A549 (cell line): ENCODE data around the gene RNH1. TPM values are rescaled to one million over a fixed set of nuclear protein-coding genes. Genes with fewer than 3 reads are reported as not detected.

Source experiments
- ATAC-seq, 2 experiments: fragments of 200-7000 bp in 1 of 2; fragments of >200 bp in 1 of 2; cut with Nextera tagmentation in 1 of 2; cut with Tn5 transposase in 1 of 2; 3 replicates each; pipeline versions ENCODE4 v1.8.0 to v1.9.1; 2018 to 2020; ENCODE audit warnings: mild to moderate bottlenecking in 1 of 2, moderate library complexity in 1 of 2
- CTCF ChIA-PET: fragments of 300-600 bp; sonication (Branson Sonifier 250); formaldehyde crosslinking; extraction: SDS; loops from one replicate; lab custom pipeline; 2021; ENCODE audit warnings: antibody characterized with exemption, inconsistent platforms; lab: Yijun Ruan, JAX
- POLR2A ChIA-PET: fragments of 350-600 bp; formaldehyde crosslinking; extraction: SDS; loops from one replicate; lab custom pipeline; 2021; ENCODE audit warnings: antibody characterized with exemption, inconsistent platforms; lab: Yijun Ruan, JAX
- DNase-seq, 2 experiments: peaks; one replicate each; pipeline versions ENCODE4 v3.0.0 to v3.0.0-alpha.2; 2011 to 2016; ENCODE audit warnings: low read depth in 1 of 2, low spot score in 1 of 2
- FAIRE-seq: peaks from 2 replicates; lab custom pipeline; 2011; peaks lifted over from hg19 to GRCh38; lab: Jason Lieb, UNC
- H3K27ac ChIP-seq, 2 experiments: fragments of >200 bp; sonication (Bioruptor Twin); formaldehyde crosslinking; 3 replicates each; pipeline ENCODE4 v1.5.1; 2016 to 2017
- H3K4me1 ChIP-seq: fragments of >200 bp; sonication (Bioruptor Twin); formaldehyde crosslinking; 3 replicates; pipeline ENCODE4 v1.6.1; 2016
- H3K4me2 ChIP-seq: fragments of >200 bp; sonication (Bioruptor Twin); formaldehyde crosslinking; 3 replicates; pipeline ENCODE4 v1.6.1; 2016
- H3K4me3 ChIP-seq: fragments of >200 bp; sonication (Bioruptor Twin); formaldehyde crosslinking; 3 replicates; pipeline ENCODE4 v1.5.1; 2016
- H3K9me3 ChIP-seq: fragments of >200 bp; sonication (Bioruptor Twin); formaldehyde crosslinking; 3 replicates; pipeline ENCODE4 v1.6.1; 2016
- BCL3 ChIP-seq: fragments of >200 bp; sonication (Bioruptor Twin); formaldehyde crosslinking; IDR thresholded peaks from 3 replicates; pipeline ENCODE4 v1.6.1; 2016
- CBX2 ChIP-seq: fragments of 200-600 bp; sonication (generic); IDR thresholded peaks from 2 replicates; pipeline ENCODE4 v1.6.1; 2016; ENCODE audit warnings: low read depth, mild to moderate bottlenecking, borderline replicate concordance
- CHD4 ChIP-seq: fragments of 200-600 bp; sonication (generic); IDR thresholded peaks from 2 replicates; pipeline ENCODE4 v1.6.1; 2016; ENCODE audit warnings: antibody characterized with exemption, mild to moderate bottlenecking, borderline replicate concordance
- CTCF ChIP-seq: fragments of >200 bp; sonication (Bioruptor Twin); formaldehyde crosslinking; IDR thresholded peaks from 3 replicates; pipeline ENCODE4 v1.5.1; 2016
- EHMT2 ChIP-seq: fragments of 200-600 bp; sonication (generic); IDR thresholded peaks from 2 replicates; pipeline ENCODE4 v1.6.1; 2016; ENCODE audit warnings: antibody characterized with exemption, low read depth, mild to moderate bottlenecking, moderate library complexity
- ESRRA ChIP-seq: fragments of 150-350 bp; IDR thresholded peaks from 2 replicates; pipeline ENCODE4 v1.6.1; 2014; ENCODE audit warnings: mild to moderate bottlenecking, low read length, borderline replicate concordance
- FOSB ChIP-seq: fragments of 250-450 bp; sonication (Bioruptor Pico); IDR thresholded peaks from 2 replicates; pipeline ENCODE4 v1.5.0; 2020; ENCODE audit warnings: mild to moderate bottlenecking, moderate library complexity
- FOSL2 ChIP-seq, 2 experiments: fragments of 450-650 bp in 1 of 2; fragments of >200 bp in 1 of 2; sonication (Bioruptor Twin) in 1 of 2; formaldehyde crosslinking; IDR thresholded peaks; 2 replicates each; pipeline versions ENCODE4 v1.5.0 to v1.6.1; 2016 to 2020; ENCODE audit warnings: mild to moderate bottlenecking in 1 of 2, moderate library complexity in 1 of 2
- HOXA7 ChIP-seq: fragments of 250-450 bp; sonication (Bioruptor Pico); IDR thresholded peaks from 2 replicates; pipeline ENCODE4 v1.5.0; 2020; ENCODE audit warnings: mild to moderate bottlenecking, moderate library complexity
- JUNB ChIP-seq: fragments of >200 bp; sonication (Bioruptor Twin); formaldehyde crosslinking; IDR thresholded peaks from 2 replicates; pipeline ENCODE4 v1.6.1; 2016
- KDM1A ChIP-seq: fragments of 200-600 bp; sonication (generic); IDR thresholded peaks from 2 replicates; pipeline ENCODE4 v1.6.1; 2016; ENCODE audit warnings: low read depth, mild to moderate bottlenecking
- KDM5A ChIP-seq: fragments of 200-600 bp; sonication (generic); IDR thresholded peaks from 2 replicates; pipeline ENCODE4 v1.6.1; 2016; ENCODE audit warnings: antibody characterized with exemption, mild to moderate bottlenecking
- MAFK ChIP-seq: fragments of 450-650 bp; IDR thresholded peaks from 2 replicates; pipeline ENCODE4 v1.6.1; 2014; ENCODE audit not compliant: partially characterized antibody
- MAZ ChIP-seq: fragments of 150-350 bp; IDR thresholded peaks from 2 replicates; pipeline ENCODE4 v1.6.1; 2014; ENCODE audit warnings: antibody characterized with exemption, low read depth, low read length, borderline replicate concordance
- MYC ChIP-seq: IDR thresholded peaks from 2 replicates; pipeline ENCODE4 v1.6.1; 2012; ENCODE audit warnings: mild to moderate bottlenecking, inconsistent platforms, low read length, improper control_type of control experiment, borderline replicate concordance
- PBX3 ChIP-seq: IDR thresholded peaks from 2 replicates; pipeline ENCODE4 v1.6.1; 2012
- POLR2AphosphoS2 ChIP-seq: conservative IDR thresholded peaks from 2 replicates; pipeline ENCODE4 v1.6.1; 2012; ENCODE audit warnings: low read length, improper control_type of control experiment, inconsistent platforms
- RAD21 ChIP-seq, 2 experiments: fragments of >200 bp in 1 of 2; sonication (Bioruptor Twin) in 1 of 2; formaldehyde crosslinking in 1 of 2; IDR thresholded peaks in 1 of 2; conservative IDR thresholded peaks in 1 of 2; 2 replicates in 1 of 2; 3 replicates in 1 of 2; pipeline ENCODE4 v1.6.1; 2012 to 2018; ENCODE audit warnings: inconsistent platforms in 1 of 2
- RCOR1 ChIP-seq: fragments of 150-350 bp; IDR thresholded peaks from 2 replicates; pipeline ENCODE4 v1.6.1; 2014; ENCODE audit warnings: antibody characterized with exemption, low read length, low read depth
- SREBF2 ChIP-seq: fragments of 450-650 bp; IDR thresholded peaks from 2 replicates; pipeline ENCODE4 v1.6.1; 2014; ENCODE audit warnings: mild to moderate bottlenecking, moderate library complexity
- USF2 ChIP-seq: fragments of 450-650 bp; IDR thresholded peaks from 2 replicates; pipeline ENCODE4 v1.6.1; 2014; ENCODE audit warnings: antibody characterized with exemption
- ZNF302 ChIP-seq: fragments of 250-450 bp; sonication (Bioruptor Pico); IDR thresholded peaks from 2 replicates; pipeline ENCODE4 v1.9.0; 2021; ENCODE audit warnings: inconsistent platforms, mild to moderate bottlenecking, moderate library complexity
- WGBS: methylation state at CpG from one replicate; pipeline ENCODE4 v1.1.6; 2017; ENCODE audit errors: missing lambda C conversion rate; 5-methylcytosine and 5-hydroxymethylcytosine counted together
- polyA plus RNA-seq, 4 experiments: library from polyadenylated mRNA; depleted of rRNA in 3 of 4; stranded (reverse); fragments of >200 nt; fragmentation: RNase III in 1 of 4; extraction: RNeasy Plus Mini Kit Qiagen cat#74134 plus additional on column Dnase treatment in 1 of 4; gene quantifications; 2 replicates in 3 of 4; 3 replicates in 1 of 4; pipeline ENCODE4 v1.2.3, GENCODE V29; 2011 to 2017
- TF ChIP-seq, protein P1 (sequence below): fragments of >200 bp; sonication (Bioruptor Twin); formaldehyde crosslinking; IDR thresholded peaks from 2 replicates; pipeline ENCODE4 v1.6.1; 2016
- TF ChIP-seq, protein P2 (sequence below): fragments of 200-600 bp; sonication (generic); IDR thresholded peaks from 2 replicates; pipeline ENCODE4 v1.6.1; 2016; ENCODE audit warnings: antibody characterized with exemption, mild to moderate bottlenecking, moderate library complexity

RNH1 gene
- polyA plus RNA-seq, 2 of the 4 experiments (the other 2 are of a cell fraction) = 85.8 to 135 TPM

DNA sequence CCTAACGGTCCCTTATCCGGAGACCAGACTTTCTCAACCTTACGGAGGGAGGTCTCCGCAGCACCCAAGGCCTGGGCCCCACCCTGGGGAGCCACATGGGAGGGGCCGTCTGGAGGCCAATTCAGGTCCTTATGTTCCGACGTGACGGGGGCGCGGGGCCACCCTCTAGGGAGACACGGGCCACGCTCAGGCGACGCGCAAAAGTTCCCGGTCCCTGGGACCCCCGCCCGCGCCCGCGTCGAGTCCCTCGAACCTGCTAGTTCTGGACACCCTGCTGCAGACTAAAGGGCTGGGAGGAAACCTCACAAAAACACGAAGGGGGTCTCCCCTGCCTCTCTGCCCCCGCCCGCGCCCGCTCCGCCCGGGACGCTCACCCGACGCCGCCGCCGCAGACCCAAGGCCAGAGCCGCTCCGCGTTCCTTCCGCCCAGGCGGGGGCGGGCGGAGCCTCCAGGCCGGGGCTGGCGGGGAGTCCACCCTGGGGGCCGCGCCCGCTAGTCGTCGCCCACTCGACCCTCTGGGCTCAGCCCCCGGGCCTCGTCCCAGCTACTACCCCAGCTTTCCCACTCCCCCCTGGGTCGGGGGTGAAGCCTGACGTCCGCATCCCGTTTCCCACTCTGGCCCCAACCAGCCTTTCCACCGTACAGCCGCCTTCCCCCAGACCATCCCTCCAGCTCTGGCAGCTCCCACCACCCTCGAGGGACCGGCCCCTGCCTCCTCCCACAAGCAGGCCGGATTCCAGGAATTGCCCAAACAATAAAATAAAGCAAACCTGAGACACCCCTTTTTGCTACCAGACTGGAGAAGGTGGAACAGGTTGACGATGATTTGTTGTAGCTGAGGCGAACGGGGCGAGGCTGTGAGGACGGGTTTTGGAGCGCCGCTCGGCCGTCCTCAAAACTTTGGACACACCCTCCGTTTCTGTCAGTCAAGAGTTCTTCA lies 2.7 kb downstream of the RNH1 start:
- POLR2A ChIA-PET = no interaction called here
- 93% methylated on average over 69 of the region's 72 CpGs for WGBS
- ATAC-seq (no peak), FAIRE-seq (no peak), DNase-seq (no peak)
- Histone ChIP-seq H3K4me1 (peaks cover 15% of the 10 kb centered on the region; the same call in 2 of the 3 replicates), H3K9me3 (no peaks in the 10 kb centered on the region), H3K27ac (peak overlapping the region in 1 of 2 experiments; percentile 2; a peak in 1 of 6 replicates), H3K4me3 (0 out of 3 replicates have a peak overlapping the region, but pooled peaks have one; percentile 83), H3K4me2 (peak overlapping the region; percentile 88)
- TF ChIP-seq ZNF302 (CRISPR knock-in tag) = no peak
- TF ChIP-seq MAZ = no peak
- no peak for TF ChIP-seq BCL3
- no peak for TF ChIP-seq CTCF
- no peak for TF ChIP-seq RAD21 (conservative IDR thresholded peaks at IDR 0.05 in 1 of 2, IDR thresholded peaks at IDR 0.05 in 1 of 2)
- no peak for TF ChIP-seq KDM1A
- no peak for TF ChIP-seq MYC
- no peak for TF ChIP-seq FOSL2 (IDR thresholded peaks at IDR 0.05)
- no peak for TF ChIP-seq FOSL2 (CRISPR knock-in tag; IDR thresholded peaks at IDR 0.05)
- no peak for TF ChIP-seq HOXA7 (CRISPR knock-in tag)
- TF ChIP-seq RCOR1 = no peak
- no peak for TF ChIP-seq JUNB
- TF ChIP-seq CBX2 = no peak
- no peak for TF ChIP-seq POLR2AphosphoS2
- no peak for TF ChIP-seq PBX3
- TF ChIP-seq, protein P1, sequence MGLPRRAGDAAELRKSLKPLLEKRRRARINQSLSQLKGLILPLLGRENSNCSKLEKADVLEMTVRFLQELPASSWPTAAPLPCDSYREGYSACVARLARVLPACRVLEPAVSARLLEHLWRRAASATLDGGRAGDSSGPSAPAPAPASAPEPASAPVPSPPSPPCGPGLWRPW = no peak
- CTCF ChIA-PET = interaction anchor here (1.1 to 7.4 kb wide), 2 partner anchors 14 to 56 kb away, joined by 3 to 55 read pairs; no protein-coding TSS in a partner anchor

- 94% methylated on average over 13 of the region's 24 CpGs for WGBS
- Histone ChIP-seq H3K4me2 (no peak overlapping the region), H3K27ac (peak overlapping the region in 1 of 2 experiments; percentile 19; a peak in 1 of 6 replicates), H3K9me3 (no peaks in the 10 kb centered on the region), H3K4me1 (peaks cover 15% of the 10 kb centered on the region; the same call in 2 of the 3 replicates), H3K4me3 (no peak overlapping the region)
- CTCF ChIA-PET = interaction anchor here (0.7 to 7.4 kb wide), 2 partner anchors 15 to 16 kb away, joined by 4 to 55 read pairs; no protein-coding TSS in a partner anchor
- DNase-seq (no peak), FAIRE-seq (no peak), ATAC-seq (no peak)
- POLR2A ChIA-PET = no interaction called here
- TF ChIP-seq EHMT2 = no peak
- no peak for TF ChIP-seq KDM1A
- no peak for TF ChIP-seq MAFK
- no peak for TF ChIP-seq KDM5A
- TF ChIP-seq CHD4 = no peak
- TF ChIP-seq, protein P2, sequence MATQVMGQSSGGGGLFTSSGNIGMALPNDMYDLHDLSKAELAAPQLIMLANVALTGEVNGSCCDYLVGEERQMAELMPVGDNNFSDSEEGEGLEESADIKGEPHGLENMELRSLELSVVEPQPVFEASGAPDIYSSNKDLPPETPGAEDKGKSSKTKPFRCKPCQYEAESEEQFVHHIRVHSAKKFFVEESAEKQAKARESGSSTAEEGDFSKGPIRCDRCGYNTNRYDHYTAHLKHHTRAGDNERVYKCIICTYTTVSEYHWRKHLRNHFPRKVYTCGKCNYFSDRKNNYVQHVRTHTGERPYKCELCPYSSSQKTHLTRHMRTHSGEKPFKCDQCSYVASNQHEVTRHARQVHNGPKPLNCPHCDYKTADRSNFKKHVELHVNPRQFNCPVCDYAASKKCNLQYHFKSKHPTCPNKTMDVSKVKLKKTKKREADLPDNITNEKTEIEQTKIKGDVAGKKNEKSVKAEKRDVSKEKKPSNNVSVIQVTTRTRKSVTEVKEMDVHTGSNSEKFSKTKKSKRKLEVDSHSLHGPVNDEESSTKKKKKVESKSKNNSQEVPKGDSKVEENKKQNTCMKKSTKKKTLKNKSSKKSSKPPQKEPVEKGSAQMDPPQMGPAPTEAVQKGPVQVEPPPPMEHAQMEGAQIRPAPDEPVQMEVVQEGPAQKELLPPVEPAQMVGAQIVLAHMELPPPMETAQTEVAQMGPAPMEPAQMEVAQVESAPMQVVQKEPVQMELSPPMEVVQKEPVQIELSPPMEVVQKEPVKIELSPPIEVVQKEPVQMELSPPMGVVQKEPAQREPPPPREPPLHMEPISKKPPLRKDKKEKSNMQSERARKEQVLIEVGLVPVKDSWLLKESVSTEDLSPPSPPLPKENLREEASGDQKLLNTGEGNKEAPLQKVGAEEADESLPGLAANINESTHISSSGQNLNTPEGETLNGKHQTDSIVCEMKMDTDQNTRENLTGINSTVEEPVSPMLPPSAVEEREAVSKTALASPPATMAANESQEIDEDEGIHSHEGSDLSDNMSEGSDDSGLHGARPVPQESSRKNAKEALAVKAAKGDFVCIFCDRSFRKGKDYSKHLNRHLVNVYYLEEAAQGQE = no peak
- no peak for TF ChIP-seq MAZ
- TF ChIP-seq SREBF2 = no peak
- no peak for TF ChIP-seq HOXA7 (CRISPR knock-in tag)
- TF ChIP-seq FOSB (CRISPR knock-in tag) = no peak
- TF ChIP-seq USF2 = no peak
- TF ChIP-seq ESRRA = no peak
These were observed 3.7 kb downstream of the RNH1 start for GRCh38 chr11:503179-503981.
